ENCODE results near the gene TSPAN33.

The TSPAN33 gene

DNA sequence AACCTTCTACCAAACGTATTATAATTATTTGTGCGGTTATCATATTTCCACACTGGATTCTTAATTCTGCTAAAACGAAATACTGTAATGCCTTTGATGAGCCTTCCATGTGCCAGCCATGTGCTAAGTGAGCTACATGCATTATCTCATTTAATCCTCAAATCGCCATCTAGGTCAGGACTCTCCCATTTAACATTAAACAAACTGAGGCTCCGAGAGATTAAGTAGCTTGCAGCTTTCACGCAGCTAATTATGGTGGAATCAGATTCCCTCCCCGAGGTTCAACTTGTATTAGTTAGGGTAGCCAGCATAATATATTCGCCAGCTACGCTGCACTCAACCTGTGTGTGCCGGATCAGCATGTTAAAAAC is 798 bp upstream of the TSPAN33 start:
- TF ChIP-seq, protein P1, sequence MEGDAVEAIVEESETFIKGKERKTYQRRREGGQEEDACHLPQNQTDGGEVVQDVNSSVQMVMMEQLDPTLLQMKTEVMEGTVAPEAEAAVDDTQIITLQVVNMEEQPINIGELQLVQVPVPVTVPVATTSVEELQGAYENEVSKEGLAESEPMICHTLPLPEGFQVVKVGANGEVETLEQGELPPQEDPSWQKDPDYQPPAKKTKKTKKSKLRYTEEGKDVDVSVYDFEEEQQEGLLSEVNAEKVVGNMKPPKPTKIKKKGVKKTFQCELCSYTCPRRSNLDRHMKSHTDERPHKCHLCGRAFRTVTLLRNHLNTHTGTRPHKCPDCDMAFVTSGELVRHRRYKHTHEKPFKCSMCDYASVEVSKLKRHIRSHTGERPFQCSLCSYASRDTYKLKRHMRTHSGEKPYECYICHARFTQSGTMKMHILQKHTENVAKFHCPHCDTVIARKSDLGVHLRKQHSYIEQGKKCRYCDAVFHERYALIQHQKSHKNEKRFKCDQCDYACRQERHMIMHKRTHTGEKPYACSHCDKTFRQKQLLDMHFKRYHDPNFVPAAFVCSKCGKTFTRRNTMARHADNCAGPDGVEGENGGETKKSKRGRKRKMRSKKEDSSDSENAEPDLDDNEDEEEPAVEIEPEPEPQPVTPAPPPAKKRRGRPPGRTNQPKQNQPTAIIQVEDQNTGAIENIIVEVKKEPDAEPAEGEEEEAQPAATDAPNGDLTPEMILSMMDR (conservative IDR thresholded peaks at IDR 0.05), result no peak
- peak overlapping the region; percentile 70; the same call in 1 of the 2 replicates for H3K27ac ChIP-seq

DNA sequence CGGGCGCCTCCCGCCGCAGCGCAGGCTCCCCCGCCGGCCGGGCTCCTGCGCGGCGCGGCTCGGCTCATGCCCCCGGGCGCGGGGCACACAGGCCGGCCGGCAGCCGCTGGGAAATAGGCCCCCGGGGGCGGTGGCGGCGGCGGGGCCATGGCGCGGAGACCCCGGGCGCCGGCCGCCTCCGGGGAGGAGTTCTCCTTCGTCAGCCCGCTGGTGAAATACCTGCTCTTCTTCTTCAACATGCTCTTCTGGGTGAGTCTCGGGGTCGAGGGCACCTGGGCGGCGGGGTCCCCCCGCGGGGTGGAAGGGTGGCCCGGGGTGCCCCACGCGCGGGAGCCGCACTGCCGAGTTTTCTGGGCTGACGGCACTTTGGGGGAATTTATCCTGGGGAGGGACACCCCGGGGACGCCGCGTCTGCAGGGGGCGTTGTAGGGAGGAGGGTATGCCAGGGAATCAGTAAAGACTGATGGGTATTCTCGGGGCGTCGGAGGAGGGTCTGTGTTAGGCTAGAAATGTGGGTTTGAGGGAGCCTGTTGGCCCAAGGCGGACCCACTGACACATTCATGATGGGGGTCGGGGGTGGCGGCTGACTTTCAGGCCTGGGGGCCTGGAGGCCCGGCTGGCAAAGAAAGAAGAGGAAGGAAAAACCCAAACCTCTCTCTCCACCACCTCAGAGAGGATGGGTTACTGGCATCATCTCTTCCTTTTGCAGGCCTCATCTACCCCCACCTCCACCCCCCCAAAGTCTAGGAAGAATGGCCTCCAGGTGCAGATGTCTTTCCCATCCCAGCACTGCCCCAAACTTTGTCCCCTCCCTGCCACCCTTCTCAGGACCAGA is 544 bp downstream of the TSPAN33 start:
- TF ChIP-seq, protein P1 (conservative IDR thresholded peaks at IDR 0.05), result peak; percentile 37
- peak overlapping the region; percentile 70; the same call in 1 of the 2 replicates for H3K27ac ChIP-seq

DNA sequence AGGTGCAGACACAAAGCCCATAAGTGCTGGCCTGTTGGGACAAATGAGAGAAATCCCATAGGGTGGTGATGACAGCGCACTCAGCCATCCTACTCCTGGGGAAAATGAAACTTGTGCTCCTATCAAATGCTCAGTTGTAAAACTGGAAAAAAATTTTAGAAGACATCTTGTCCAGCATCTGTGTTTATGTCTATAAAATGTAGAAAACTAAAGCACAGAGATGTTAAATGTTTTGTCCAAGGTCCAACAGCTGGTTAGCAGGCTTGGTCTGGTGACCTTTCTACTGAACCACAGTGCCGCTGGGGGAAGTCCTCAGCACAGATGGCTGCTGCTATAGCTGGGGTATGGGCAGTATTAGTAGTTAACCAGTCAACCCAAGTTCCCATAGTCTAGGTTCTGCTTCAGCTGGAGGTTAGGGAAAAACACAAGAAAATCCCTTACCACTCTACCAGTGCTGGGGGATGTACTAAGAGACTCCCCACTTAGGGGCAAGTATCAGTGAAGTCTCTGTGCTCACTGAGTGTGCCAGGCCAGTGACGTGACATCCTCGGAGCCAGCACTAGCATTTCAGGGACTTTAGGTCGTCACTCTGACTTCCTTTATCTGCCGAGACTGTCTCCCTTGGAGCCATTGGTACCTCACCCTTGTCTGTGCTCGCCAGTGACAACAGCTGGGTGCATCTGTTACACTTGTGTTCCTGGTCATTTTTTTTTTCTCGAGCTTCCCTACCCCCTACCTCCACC is 1.9 kb downstream of the TSPAN33 start:
- TF ChIP-seq, protein P1 (conservative IDR thresholded peaks at IDR 0.05), result no peak
- no peak overlapping the region for H3K27ac ChIP-seq

DNA sequence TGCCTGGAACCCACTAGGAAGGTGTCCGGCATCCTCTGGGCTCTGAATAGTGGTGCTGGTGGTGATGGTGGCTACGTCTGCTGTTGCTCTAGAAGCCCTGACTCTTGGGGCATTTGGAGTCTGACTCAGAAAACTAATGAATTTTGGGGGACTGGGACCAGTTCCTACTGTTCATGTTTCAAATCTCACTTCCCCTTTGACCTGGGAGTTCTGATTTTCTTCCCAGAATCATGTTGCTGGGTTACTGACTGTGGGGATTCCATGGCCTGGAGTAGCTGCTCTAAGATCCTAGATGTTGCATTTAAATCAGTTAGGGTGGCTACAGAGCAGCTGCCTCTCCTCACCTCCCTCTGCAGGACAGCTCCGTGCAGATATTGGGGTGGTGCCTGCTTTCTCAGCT is 3.2 kb downstream of the TSPAN33 start:
- H3K27ac ChIP-seq, result no peak overlapping the region
- TF ChIP-seq, protein P1 (conservative IDR thresholded peaks at IDR 0.05), result no peak

DNA sequence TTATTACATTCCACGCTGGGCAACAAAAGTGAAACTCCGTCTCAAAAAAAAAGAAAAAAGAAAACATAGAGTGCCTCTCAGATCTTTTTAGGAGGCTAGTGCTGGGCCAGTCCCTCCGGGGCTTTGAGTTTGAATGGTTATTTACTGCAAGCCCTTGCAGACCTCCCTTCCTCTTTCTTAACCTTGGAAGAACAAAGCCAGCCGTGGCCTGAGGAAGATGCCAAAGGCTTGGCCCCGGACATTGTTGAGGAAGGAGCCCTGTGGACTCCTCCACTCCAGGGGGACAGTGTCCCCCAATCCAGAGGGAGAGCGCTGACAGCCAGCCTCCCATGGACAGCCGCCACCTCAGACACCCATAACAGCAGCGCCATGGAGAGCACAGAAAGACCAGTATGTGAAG is 5.0 kb downstream of the TSPAN33 start:
- TF ChIP-seq, protein P1 (conservative IDR thresholded peaks at IDR 0.05), result no peak

DNA sequence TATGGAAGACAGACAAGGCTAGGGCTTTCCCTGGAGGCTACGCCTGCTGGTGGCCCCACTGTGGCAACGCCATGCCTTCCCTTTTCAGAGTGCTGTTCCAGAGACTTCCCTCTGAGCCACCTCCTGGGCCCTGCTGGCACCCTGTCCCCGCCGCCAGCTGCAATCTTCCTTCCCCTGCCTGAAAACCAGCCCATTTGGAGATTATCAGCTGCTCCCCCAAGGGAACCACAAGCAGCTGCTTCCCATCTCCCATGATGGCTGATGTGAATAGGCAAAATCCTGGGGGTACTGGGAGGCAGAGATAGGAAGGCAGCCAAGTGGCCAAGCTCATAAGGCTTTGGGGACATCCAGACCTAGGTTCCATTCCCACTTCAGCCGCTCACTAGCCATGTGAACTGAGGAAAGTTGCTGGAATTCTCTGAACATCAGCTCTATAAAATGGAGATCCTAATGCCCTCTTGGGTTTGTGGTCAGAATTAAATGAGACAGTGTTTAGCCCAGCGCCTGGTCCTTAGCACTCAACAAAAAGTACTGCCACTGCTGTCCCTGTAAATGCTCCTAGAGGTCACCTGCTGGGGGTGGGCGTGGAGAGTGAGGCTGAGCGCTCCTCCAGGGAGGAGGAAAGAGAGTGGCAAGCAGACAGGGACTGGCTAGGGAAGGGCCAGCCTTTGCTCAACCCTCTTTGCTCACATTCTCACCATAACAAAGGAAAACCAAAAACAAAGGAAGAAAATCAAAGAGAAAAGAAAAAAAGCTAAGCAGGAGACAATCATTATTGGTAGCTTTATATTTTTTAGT is 5.9 kb downstream of the TSPAN33 start:
- TF ChIP-seq, protein P1 (conservative IDR thresholded peaks at IDR 0.05), result no peak
- no peak overlapping the region for H3K27ac ChIP-seq

More for the DNA sequence above, 5.0 kb downstream of the TSPAN33 start:
- no peak overlapping the region for H3K27ac ChIP-seq

DNA sequence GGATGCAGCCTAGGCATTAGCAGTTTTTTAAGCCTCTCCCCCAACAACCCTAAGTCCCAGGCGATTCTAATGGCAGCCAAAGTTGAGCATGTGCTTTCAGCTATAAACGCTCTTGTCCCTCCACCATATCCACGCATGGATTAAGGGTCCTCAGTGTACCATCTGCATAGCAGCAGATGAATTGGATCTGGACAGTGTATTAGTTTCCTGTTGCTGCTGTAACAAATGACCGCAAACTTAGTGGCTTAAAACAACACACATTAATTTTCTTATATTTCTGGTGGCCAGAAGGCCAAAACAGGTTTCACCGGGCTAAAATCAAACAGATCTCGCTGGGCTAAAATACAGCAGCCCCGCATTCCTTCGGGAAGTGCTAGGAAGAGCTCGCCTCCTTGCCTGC is 13.1 kb downstream of the TSPAN33 start:
- TF ChIP-seq, protein P1 (conservative IDR thresholded peaks at IDR 0.05), result no peak
- no peak overlapping the region for H3K27ac ChIP-seq
